ENCODE measurements around the gene LCE1B.

LCE1B gene, protein sequence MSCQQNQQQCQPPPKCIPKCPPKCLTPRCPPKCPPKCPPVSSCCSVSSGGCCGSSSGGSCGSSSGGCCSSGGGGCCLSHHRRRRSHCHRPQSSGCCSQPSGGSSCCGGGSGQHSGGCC

DNA sequence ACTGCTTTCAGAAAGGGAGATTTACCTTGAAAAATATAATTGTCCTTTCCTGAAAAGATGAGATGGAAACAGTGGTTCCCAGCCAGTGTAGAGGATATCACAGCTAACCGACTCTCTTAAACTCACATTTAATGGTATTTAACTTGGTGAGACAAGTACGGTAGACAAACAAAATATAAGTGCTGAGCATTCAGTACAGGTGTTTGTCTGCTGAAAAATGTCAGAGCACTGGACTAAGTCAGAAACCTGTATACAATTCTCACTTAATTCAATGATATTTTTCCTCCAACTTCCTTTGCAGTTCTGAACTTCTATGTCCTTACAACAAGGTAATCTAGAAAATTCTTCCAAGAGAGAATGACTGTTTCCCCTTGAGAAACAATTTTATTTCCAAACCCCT is at the start of gene LCE1B:
LCE1B (plus strand) TSS at position 301 of the 400 bp plus-strand sequence. CDS start 476 bp downstream, outside the sequence.
- CTCF ChIA-PET = no interaction called here
- Mint-ChIP-seq H3K36me3 (no peaks in the 10 kb centered on the region), H3K27ac (no peak within 1 kb of the TSS), H3K27me3 (peaks cover 9% of the 10 kb centered on the region), H3K4me3 (no peak within 1 kb of the TSS), H3K9me3 (no peaks in the 10 kb centered on the region), H3K4me1 (no peaks in the 10 kb centered on the region)
- DNase-seq = no peak

DNA sequence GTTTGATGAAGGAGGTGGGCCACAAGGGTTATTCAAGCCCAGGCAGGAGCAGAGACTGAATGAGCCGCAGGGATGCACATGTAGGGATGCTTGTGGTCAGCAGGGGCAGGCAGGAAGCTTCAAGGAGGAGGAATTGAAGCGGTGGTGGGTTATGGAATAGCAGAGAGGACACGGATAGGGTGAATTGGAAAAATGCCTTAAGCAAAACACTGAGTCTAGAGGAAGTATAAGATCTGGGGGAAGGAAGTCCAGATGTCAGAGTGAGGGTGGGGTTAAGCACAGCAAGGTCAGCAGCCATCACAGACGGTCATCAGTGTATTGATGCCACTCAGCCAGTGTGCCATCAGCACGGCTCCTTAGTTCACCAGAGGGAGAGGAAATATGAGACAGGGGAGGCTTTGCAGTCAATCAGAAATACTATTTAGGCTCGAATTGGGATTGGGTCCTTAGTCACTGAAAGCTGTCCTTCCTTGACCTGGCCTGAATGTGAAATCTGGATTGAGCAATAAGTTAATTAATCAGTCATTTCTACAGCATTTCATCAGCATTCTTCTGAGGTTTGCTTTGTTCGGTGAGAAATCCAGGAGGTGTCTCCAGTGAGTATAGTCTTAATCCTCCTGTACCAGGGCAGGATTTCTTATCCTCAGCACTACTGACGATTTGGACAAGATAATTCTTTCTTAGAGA is 42.8 kb upstream of the LCE1B start:
- H3K4me1 Mint-ChIP-seq = no peaks in the 10 kb centered on the region
- no peaks in the 10 kb centered on the region for H3K36me3 Mint-ChIP-seq
- DNase-seq = no peak
- no peaks in the 10 kb centered on the region for H3K9me3 Mint-ChIP-seq
- no peaks in the 10 kb centered on the region for H3K27me3 Mint-ChIP-seq
- CTCF ChIA-PET = no interaction called here
- no peak overlapping the region for H3K27ac Mint-ChIP-seq
- no peak overlapping the region for H3K4me3 Mint-ChIP-seq

DNA sequence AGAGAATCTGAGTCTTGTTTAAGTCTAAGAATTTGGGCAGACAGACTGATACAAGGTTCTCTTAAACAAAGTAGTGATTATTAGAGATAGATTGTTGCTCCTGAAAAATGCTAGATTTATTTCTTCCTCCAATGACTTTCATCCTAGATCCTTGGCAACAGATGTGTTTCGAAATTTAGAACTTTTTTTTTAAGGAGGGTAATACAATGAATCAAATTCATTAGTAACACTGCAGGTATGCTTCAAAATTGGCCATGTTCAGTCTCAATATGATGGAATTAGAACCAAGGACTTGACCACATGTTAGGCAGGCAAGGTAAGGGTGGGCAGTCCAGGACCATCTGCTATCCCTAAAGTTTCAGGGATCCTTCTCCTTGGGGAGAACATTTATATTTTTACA is 41.4 kb upstream of the LCE1B start:
- CTCF ChIA-PET = no interaction called here
- H3K27ac Mint-ChIP-seq = no peak overlapping the region
- no peaks in the 10 kb centered on the region for H3K4me1 Mint-ChIP-seq
- DNase-seq = no peak
- no peaks in the 10 kb centered on the region for H3K36me3 Mint-ChIP-seq
- no peaks in the 10 kb centered on the region for H3K27me3 Mint-ChIP-seq
- H3K4me3 Mint-ChIP-seq = no peak overlapping the region
- H3K9me3 Mint-ChIP-seq = no peaks in the 10 kb centered on the region

DNA sequence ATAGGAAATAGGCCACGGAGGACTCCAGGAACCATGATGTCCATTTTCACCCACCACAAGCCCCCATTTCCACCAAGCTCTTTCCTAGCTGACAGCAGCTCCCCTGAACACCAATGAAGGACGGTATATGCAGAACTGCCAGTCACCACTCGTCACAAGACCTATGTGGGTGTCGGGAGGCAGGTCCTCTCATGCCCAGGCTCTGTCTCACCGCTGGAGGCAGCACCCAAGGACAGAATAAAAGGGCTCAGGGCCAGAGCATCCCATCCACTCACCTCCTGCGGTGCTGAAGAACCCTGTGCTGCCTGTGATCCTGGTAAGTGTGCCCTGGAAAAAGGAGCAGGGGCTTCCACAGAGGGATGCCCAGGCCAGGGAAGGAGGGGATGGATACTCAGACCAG is 36.9 kb upstream of the LCE1B start, which contains the start of gene LCE1F:
LCE1F (plus strand) TSS at position 266 of the 400 bp plus-strand sequence. CDS start 1,232 bp downstream, outside the sequence.
- Mint-ChIP-seq H3K36me3 (no peaks in the 10 kb centered on the region), H3K4me3 (no peak within 1 kb of the TSS), H3K27ac (no peak within 1 kb of the TSS)

DNA sequence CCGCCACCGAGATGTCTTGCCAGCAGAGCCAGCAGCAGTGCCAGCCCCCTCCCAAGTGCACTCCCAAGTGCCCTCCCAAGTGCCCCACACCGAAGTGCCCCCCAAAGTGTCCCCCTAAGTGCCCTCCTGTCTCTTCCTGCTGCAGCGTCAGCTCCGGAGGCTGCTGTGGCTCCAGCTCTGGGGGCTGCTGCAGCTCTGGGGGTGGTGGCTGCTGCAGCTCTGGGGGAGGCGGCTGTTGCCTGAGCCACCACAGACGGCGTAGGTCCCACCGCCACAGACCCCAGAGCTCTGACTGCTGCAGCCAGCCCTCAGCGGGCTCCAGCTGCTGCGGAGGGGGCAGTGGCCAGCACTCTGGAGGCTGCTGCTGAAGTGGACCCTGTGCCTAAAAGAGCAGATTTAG is 35.4 kb upstream of the LCE1B start:
- DNase-seq = no peak
- Mint-ChIP-seq H3K9me3 (no peaks in the 10 kb centered on the region), H3K36me3 (no peaks in the 10 kb centered on the region), H3K27ac (no peak overlapping the region), H3K4me3 (no peak overlapping the region), H3K4me1 (no peaks in the 10 kb centered on the region), H3K27me3 (peaks cover 3% of the 10 kb centered on the region)
- CTCF ChIA-PET = interaction anchor here (2.5 kb wide), 1 partner anchor 12 kb away, joined by 11 read pairs; no protein-coding TSS in a partner anchor

More for the DNA sequence above, 36.9 kb upstream of the LCE1B start, which contains the start of gene LCE1F:
- no peak for DNase-seq
- H3K27me3 Mint-ChIP-seq = peaks cover 3% of the 10 kb centered on the region
- CTCF ChIA-PET = no interaction called here
- H3K4me1 Mint-ChIP-seq = no peaks in the 10 kb centered on the region
- H3K9me3 Mint-ChIP-seq = no peaks in the 10 kb centered on the region

DNA sequence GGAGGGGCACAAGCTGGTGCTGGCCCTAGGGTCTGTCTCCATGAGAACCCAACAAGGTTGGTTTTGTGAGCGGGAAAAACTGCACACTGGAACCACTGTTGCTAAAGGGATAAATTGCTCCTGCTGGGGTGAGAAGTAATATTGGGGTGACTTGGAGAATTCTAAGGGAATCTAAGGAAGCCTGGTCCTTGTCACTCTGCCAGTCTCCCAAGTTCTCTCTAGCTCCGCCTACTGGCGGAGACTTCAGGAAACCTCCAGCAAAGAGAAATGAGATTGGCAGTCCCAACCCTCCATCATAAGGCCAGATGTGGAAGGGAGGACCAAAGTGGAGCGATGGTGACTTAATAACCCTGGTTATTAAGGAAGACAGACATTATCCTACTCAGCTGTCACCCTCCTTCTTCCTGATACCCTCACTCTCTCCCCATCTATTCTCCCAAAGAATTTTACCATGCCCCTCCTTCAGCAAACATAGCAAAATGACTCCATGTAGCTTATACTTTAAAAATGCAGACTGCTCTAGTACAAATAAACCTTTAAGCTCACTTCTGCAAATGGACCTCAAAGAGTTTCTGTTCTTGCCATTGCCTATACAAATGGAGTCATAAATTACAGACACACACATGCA is 34.1 kb upstream of the LCE1B start:
- no peaks in the 10 kb centered on the region for H3K9me3 Mint-ChIP-seq
- H3K4me1 Mint-ChIP-seq = no peaks in the 10 kb centered on the region
- H3K4me3 Mint-ChIP-seq = no peak overlapping the region
- H3K27ac Mint-ChIP-seq = no peak overlapping the region
- DNase-seq = no peak
- peaks cover 3% of the 10 kb centered on the region for H3K27me3 Mint-ChIP-seq
- CTCF ChIA-PET = interaction anchor here (0.7 to 2.5 kb wide), 3 partner anchors 11 to 41 kb away, joined by 3 to 11 read pairs (median 3); no protein-coding TSS in a partner anchor
- H3K36me3 Mint-ChIP-seq = no peaks in the 10 kb centered on the region

DNA sequence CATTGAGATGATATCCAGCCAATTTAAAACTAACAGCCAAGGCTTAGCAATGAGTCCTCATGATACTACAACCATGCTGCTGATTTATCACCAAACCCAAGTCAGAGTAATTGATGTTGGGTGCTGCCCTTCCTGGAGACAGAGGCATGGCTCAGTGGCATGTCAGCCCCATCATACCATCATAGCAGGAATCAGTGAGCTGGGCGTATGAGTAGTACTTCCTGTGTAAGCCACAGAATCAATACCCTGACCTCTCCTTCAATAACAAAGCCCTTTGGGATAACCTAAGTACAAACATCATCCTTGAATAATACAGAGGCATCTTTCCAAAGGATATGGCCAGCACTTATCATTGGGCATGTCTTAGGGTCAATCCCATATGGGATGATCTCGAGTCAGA is 28.7 kb upstream of the LCE1B start:
- no peak overlapping the region for H3K27ac Mint-ChIP-seq
- CTCF ChIA-PET = no interaction called here
- DNase-seq = no peak
- peaks cover 16% of the 10 kb centered on the region for H3K27me3 Mint-ChIP-seq
- no peaks in the 10 kb centered on the region for H3K4me1 Mint-ChIP-seq
- no peak overlapping the region for H3K4me3 Mint-ChIP-seq
- H3K9me3 Mint-ChIP-seq = no peaks in the 10 kb centered on the region
- H3K36me3 Mint-ChIP-seq = no peaks in the 10 kb centered on the region

DNA sequence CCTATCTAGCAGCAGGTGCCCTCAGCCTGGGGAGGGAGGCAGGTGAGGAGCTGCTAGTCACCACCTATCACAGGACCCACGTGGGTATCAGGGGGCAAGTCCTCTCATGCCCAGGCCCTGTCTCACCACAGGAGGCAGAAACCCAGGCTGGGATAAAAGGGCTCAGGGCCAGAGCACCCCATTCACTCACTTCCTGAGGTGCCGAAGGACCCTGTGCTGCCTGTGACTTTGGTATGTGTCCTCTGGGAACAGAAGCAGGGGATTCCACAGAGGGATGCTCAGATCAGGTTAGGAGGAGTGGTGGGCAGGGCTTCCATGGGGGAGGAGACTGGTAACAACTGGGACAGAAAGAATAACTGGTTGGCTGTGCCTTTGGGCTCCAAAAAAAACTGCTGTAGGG is 25.7 kb upstream of the LCE1B start, which contains the start of gene LCE1E:
LCE1E (plus strand) TSS at position 181 of the 400 bp plus-strand sequence. CDS start 1,043 bp downstream, outside the sequence.
- Mint-ChIP-seq H3K4me1 (no peaks in the 10 kb centered on the region), H3K27ac (no peak within 1 kb of the TSS), H3K9me3 (no peaks in the 10 kb centered on the region), H3K27me3 (peaks cover 17% of the 10 kb centered on the region), H3K4me3 (no peak within 1 kb of the TSS), H3K36me3 (no peaks in the 10 kb centered on the region)
- CTCF ChIA-PET = no interaction called here
- no peak for DNase-seq

DNA sequence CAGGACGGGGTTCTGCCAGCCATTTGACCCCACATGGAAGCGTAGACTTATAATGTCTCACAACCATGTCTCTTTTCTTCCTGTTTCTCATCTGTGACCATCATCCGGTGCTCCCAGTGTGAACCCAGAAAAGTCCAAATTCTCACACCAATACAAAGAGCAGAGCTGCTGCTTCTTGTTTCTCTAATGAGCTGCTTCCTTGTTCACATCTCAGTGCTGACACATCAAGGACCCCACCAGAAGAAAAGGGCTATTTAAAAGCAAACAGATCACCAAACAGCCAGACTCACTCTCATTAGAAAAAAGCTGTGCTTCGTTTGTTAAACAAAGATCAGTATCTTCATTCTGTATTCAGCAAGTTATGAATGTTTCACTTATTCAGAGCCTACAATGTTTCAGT is 16.1 kb upstream of the LCE1B start:
- H3K36me3 Mint-ChIP-seq = no peaks in the 10 kb centered on the region
- CTCF ChIA-PET = no interaction called here

DNA sequence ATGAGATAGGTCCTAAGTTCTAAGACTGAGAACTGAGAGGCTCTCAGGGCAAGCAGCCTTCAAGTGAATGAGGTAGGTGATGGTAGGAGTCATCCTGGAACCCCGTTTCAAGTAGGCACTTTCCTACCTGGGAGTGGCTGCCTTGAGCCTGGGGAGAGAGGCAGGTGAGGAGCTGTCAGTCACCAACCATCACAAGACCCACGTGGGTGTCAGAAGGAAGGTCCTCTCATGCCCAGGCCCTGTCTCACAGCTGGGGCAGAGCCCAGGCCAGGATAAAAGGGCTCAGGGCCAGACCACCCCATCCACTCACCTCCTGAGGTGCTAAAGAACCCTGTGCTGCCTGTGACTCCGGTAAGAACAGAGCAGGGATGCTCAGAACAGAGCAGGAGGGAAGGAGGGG is 15.3 kb upstream of the LCE1B start, which contains the start of gene LCE1D:
LCE1D (plus strand) TSS at position 301 of the 400 bp plus-strand sequence. CDS start 1,074 bp downstream, outside the sequence.
- Mint-ChIP-seq H3K27me3 (peaks cover 12% of the 10 kb centered on the region), H3K9me3 (no peaks in the 10 kb centered on the region), H3K4me3 (no peak within 1 kb of the TSS), H3K4me1 (no peaks in the 10 kb centered on the region), H3K27ac (no peak within 1 kb of the TSS), H3K36me3 (no peaks in the 10 kb centered on the region)
- no peak for DNase-seq
- CTCF ChIA-PET = no interaction called here

More for the DNA sequence above, 16.1 kb upstream of the LCE1B start:
- Mint-ChIP-seq H3K4me1 (no peaks in the 10 kb centered on the region), H3K27me3 (peaks cover 11% of the 10 kb centered on the region), H3K9me3 (no peaks in the 10 kb centered on the region), H3K27ac (no peak overlapping the region), H3K4me3 (no peak overlapping the region)
- no peak for DNase-seq

DNA sequence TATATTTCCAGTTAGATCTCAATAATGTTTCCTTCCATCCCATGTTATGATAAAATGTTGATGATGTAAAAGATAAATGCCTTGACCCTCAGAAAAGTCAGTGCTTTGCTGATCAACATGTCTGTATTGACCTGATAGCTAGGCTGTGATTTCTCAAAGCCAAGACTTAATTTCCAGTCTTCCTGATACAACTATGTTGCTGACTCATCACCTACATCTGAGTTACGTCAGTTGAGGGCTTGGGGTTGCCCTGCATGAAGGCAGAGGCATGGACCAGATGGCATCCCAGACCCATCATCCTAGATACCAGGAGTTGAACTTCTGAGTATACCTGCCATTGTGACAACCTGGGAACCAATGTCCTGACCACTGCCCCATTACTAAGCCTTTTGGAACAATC is 10.4 kb upstream of the LCE1B start:
- no peak for DNase-seq
- Mint-ChIP-seq H3K36me3 (no peaks in the 10 kb centered on the region), H3K9me3 (no peaks in the 10 kb centered on the region), H3K4me1 (no peaks in the 10 kb centered on the region), H3K4me3 (no peak overlapping the region), H3K27me3 (peaks cover 26% of the 10 kb centered on the region), H3K27ac (no peak overlapping the region)
- CTCF ChIA-PET = no interaction called here

DNA sequence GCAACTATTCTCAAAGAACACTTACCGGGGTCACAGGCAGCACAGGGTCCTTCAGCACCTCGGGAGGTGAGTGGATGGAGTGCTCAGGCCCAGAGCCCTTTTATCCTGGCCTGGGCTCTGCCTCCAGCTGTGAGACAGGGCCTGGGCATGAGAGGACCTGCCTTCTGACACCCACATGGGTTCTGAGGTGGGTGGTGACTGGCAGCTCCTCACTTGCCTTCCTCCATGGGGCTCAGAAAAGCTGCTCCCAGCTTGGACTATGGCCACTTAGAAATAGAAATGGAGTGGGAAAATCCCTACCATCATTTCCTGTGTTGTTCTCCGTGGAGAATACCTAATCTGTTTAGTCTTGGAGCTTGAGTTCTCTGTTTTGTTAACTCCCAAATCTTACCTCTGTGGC is 5.2 kb upstream of the LCE1B start, which contains the start of gene LCE1C:
LCE1C (minus strand) TSS at position 76 of the 400 bp plus-strand sequence. CDS start 1,173 bp downstream, outside the sequence.
- Mint-ChIP-seq H3K36me3 (no peaks in the 10 kb centered on the region), H3K9me3 (no peaks in the 10 kb centered on the region), H3K27ac (peak within 1 kb of the TSS; percentile 4), H3K4me1 (no peaks in the 10 kb centered on the region), H3K27me3 (peaks cover 18% of the 10 kb centered on the region), H3K4me3 (no peak within 1 kb of the TSS)
- CTCF ChIA-PET = no interaction called here
- DNase-seq = no peak

DNA sequence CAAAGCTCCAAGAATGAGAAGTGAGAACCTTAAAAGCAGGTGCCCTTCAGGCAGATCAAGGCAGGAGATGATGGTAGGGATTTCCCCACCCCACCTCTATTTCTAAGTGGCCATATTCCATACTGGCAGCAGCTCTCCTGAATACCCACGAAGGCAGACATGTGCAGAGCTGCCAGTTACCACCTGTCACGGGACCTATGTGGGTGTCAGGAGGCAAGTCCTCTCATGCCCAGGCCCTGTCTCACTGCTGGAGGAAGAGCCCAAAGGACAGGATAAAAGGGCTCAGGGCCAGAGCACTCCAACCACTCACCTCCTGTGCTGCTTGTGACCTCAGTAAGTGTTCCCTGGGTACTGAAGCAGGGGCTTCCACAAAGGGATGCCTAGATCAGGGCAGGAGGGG is 721 bp upstream of the LCE1B start:
- DNase-seq = no peak
- Mint-ChIP-seq H3K4me1 (no peaks in the 10 kb centered on the region), H3K27ac (no peak overlapping the region), H3K36me3 (no peaks in the 10 kb centered on the region), H3K9me3 (no peaks in the 10 kb centered on the region), H3K27me3 (peaks cover 13% of the 10 kb centered on the region), H3K4me3 (no peak overlapping the region)
- CTCF ChIA-PET = no interaction called here

DNA sequence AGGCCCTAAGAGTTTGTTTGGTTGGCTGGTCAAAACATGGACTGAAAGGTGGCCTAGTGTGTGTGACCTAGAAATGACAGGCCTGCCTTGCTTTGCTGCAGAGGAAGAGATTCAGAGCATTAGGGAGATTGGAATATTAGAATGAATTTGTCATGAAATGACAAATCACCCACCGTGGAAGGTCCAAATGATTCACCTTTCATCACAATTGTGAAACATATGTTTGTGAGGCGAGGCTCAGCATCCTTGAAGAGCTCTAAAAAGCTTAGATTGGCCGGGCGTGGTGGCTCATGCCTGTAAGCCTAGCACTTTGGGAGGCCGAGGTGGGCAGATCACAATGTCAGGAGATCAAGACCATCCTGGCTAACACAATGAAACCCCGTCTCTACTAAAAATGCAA is 5.5 kb downstream of the LCE1B start:
- CTCF ChIA-PET = no interaction called here
- no peaks in the 10 kb centered on the region for H3K4me1 Mint-ChIP-seq
- no peak for DNase-seq
- H3K27me3 Mint-ChIP-seq = peaks cover 3% of the 10 kb centered on the region
- no peak overlapping the region for H3K4me3 Mint-ChIP-seq
- no peaks in the 10 kb centered on the region for H3K9me3 Mint-ChIP-seq
- H3K27ac Mint-ChIP-seq = no peak overlapping the region
- H3K36me3 Mint-ChIP-seq = no peaks in the 10 kb centered on the region

DNA sequence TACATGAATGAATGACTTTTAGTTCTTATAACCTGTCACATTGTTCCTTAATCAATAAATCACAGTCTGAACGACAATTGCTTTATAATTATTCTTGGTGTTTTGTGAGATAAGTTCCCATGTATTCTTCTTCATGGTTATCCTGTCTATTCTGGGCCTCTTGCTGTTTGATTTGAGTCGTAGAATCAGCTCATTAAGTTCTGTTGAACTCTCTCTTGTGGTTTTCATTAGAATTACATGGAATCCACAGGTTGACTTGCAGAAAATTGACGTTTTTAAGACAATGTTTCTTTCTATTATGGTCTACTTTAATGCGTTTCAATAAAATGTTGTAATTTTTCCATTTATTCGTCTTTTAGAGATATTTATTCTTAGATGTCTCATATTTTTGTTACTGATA is 11.5 kb downstream of the LCE1B start:
- Mint-ChIP-seq H3K36me3 (no peaks in the 10 kb centered on the region), H3K27ac (no peak overlapping the region), H3K4me1 (no peaks in the 10 kb centered on the region), H3K27me3 (peaks cover 11% of the 10 kb centered on the region), H3K9me3 (no peaks in the 10 kb centered on the region), H3K4me3 (no peak overlapping the region)
- no peak for DNase-seq
- CTCF ChIA-PET = no interaction called here
